Tracheal epithelial cell (primary cell): ENCODE data around the gene C17orf100. TPM values are rescaled to one million over a fixed set of nuclear protein-coding genes. Genes with fewer than 3 reads are reported as not detected.

Experiments used
- total RNA-seq: library from RNA; depleted of rRNA; stranded (reverse); fragments of >200 nt; gene quantifications from 2 replicates; pipeline ENCODE4 v1.2.1, GENCODE V29; 2014

C17orf100 gene
- 0.24 and 1.3 TPM in 2 replicates for total RNA-seq

DNA sequence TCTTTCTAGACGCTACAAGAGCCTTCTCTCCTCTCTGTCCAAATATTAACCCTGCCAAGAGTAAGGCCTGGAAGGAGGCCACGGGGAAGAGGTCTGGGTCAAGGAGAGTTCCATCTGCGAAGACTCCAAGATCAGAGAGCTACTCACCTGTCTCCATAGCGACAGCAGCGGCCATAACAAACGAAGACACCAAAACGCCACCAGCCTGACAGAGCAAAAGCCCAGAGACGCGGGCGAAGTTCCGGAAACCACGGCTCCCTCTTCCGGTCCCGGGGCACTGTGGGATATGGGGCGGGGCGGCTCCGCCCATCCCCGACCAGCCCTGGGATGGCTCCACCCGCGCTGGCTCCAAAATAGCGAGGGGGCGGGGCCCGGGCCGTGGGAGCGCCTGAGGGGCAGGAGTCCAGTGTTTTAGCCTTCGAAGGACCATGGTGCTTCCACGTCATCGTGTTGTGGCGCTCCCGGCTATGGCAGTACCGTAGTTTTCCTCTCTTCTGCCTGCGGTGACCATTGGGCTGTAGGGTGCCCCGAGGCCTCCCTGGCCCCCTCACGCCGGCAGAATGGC, at the start of gene C17orf100, which contains the start of gene MED31:
TSS of gene C17orf100 (plus strand) at position 409 of the 565 bp plus-strand sequence. CDS start at position 561, 152 bp downstream.
TSS of gene MED31 (minus strand) at position 252 of the 565 bp plus-strand sequence. CDS start at position 175, 77 bp downstream.

DNA sequence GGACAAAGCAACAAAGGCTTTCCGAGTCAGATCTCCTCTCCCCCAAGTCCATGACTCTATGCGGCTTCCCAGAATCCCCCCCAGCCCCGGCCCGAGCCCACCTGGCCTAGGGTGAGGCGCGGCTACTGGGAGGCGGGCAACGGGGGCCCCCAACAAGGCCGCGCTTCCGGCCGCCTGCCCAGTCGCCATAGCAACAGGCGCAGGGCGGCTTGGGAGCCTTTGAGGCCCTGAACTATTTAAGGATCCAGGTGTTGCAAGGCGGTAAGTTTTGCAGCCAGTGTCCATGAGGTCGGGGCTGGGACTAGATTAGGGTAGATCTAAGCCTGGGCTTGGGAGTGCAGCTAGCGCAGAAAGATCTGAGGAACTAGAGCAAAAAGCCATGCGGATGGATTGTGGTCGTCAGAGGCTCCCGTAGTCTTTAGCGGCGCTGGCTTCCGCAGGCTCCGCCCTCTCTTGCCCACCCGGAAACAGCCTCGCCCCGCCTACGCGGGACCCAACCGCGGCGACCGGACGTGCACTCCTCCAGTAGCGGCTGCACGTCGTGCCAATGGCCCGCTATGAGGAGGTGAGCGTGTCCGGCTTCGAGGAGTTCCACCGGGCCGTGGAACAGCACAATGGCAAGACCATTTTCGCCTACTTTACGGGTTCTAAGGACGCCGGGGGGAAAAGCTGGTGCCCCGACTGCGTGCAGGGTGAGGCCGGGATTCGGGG, 10.9 kb upstream of the C17orf100 start, which contains the start of the genes KIAA0753 and TXNDC17:
TSS of gene KIAA0753 (minus strand) at position 176 of the 711 bp plus-strand sequence. CDS start 5,608 bp downstream, outside the sequence.
TSS of gene TXNDC17 (plus strand) at position 525 of the 711 bp plus-strand sequence. CDS start at position 548, 23 bp downstream.

Other genes with a start within 250 kb of the C17orf100 start
- gene AIPL1, start 216.6 kb upstream of the C17orf100 start, total RNA-seq = not detected in 2 replicates
- 4.1 TPM in 1 of 2 replicates, not detected in the other for gene PIMREG, start 207.3 kb upstream of the C17orf100 start, total RNA-seq
- 15.4 and 47.5 TPM in 2 replicates for gene PITPNM3, start 95.2 kb upstream of the C17orf100 start, total RNA-seq
- 7.0 and 8.5 TPM in 2 replicates for gene KIAA0753, start 11.1 kb upstream of the C17orf100 start, total RNA-seq
- 216 and 295 TPM in 2 replicates for gene TXNDC17, start 10.7 kb upstream of the C17orf100 start, total RNA-seq
- gene MED31, start 157 bp upstream of the C17orf100 start, total RNA-seq = 8.4 and 10.7 TPM in 2 replicates
- 0.21 and 0.96 TPM in 2 replicates for gene SLC13A5, start 61.6 kb downstream of the C17orf100 start, total RNA-seq
- gene XAF1, start 104.3 kb downstream of the C17orf100 start, total RNA-seq = 0.43 and 2.2 TPM in 2 replicates
- not detected in 2 replicates for gene FBXO39, start 124.5 kb downstream of the C17orf100 start, total RNA-seq
- gene TEKT1, start 180.0 kb downstream of the C17orf100 start, total RNA-seq = not detected in 2 replicates